Stimulated activated naive CD4-positive, alpha-beta T cell treated with Interleukin-2 at 50 U/mL for 16 hours (primary cell): ENCODE measurements around the gene EDNRA.

Experiments used
- DNase-seq: peaks from one replicate; lab custom pipeline; 2025; lab: John Stamatoyannopoulos, UW

The EDNRA gene

GRCh38 chr4:147589586-147589985, 108.7 kb downstream of the EDNRA start:
- DNase-seq: no peak

- DNase-seq: peak; percentile 13
Measured at GRCh38 chr4:147590249-147590920, 109.5 kb downstream of the EDNRA start.

GRCh38 chr4:147591106-147591505, 110.2 kb downstream of the EDNRA start:
- DNase-seq: no peak

GRCh38 chr4:147594107-147594506, 113.2 kb downstream of the EDNRA start:
- DNase-seq: no peak
